HepG2 (cell line): ENCODE data around the gene LRRC51. TPM values are rescaled to one million over a fixed set of nuclear protein-coding genes. Genes with fewer than 3 reads are reported as not detected.

Experiments used
- BRD4 ChIP-seq: sonication (generic); formaldehyde crosslinking; IDR thresholded peaks from 2 replicates; pipeline ENCODE4 v1.4.0; 2020; ENCODE audit warnings: missing genetic modification reagents
- GLMP ChIP-seq: sonication (generic); formaldehyde crosslinking; IDR thresholded peaks from 2 replicates; pipeline ENCODE4 v1.9.0; 2021; ENCODE audit warnings: missing genetic modification reagents, mild to moderate bottlenecking, borderline replicate concordance
- HDAC2 ChIP-seq: sonication (generic); formaldehyde crosslinking; IDR thresholded peaks from 2 replicates; pipeline ENCODE4 v1.4.0; 2020; ENCODE audit warnings: missing genetic modification reagents
- HNRNPK ChIP-seq: fragments of 200-400 bp; formaldehyde crosslinking; IDR thresholded peaks from 2 replicates; pipeline ENCODE4 v1.6.1; 2018; ENCODE audit warnings: low read length, low read depth, moderate library complexity, mild to moderate bottlenecking; ENCODE audit not compliant: poor library complexity, severe bottlenecking
- KAT2B ChIP-seq: fragments of 150-350 bp; IDR thresholded peaks from 2 replicates; pipeline ENCODE4 v1.6.1; 2014; ENCODE audit warnings: low read depth, low read length, borderline replicate concordance
- MEIS2 ChIP-seq: sonication (generic); formaldehyde crosslinking; IDR thresholded peaks from 2 replicates; pipeline ENCODE4 v1.9.0; 2021; ENCODE audit warnings: mild to moderate bottlenecking, missing genetic modification reagents
- NFIC ChIP-seq: IDR thresholded peaks from 2 replicates; pipeline ENCODE4 v1.6.1; 2012; ENCODE audit warnings: mild to moderate bottlenecking, low read length, inconsistent platforms
- POLR2A ChIP-seq, 2 experiments: IDR thresholded peaks; 2 replicates each; pipeline ENCODE4 v1.6.1; 2011; ENCODE audit warnings: low read depth in 2 of 2, low read length in 2 of 2, mild to moderate bottlenecking in 1 of 2, moderate library complexity in 1 of 2; ENCODE audit not compliant: insufficient read depth in 1 of 2
- RFXANK ChIP-seq: IDR thresholded peaks from 2 replicates; pipeline ENCODE4 v1.6.1; 2016
- SETDB1 ChIP-seq: sonication (generic); formaldehyde crosslinking; IDR thresholded peaks from 2 replicates; pipeline ENCODE4 v1.5.1; 2020; ENCODE audit warnings: missing genetic modification reagents, mild to moderate bottlenecking, borderline replicate concordance
- SRY ChIP-seq: sonication (generic); formaldehyde crosslinking; IDR thresholded peaks from 2 replicates; pipeline ENCODE4 v1.8.0; 2022; ENCODE audit warnings: mild to moderate bottlenecking, missing genetic modification reagents
- XBP1 ChIP-seq: sonication (generic); formaldehyde crosslinking; IDR thresholded peaks from 2 replicates; pipeline ENCODE4 v1.5.0; 2020; ENCODE audit warnings: missing genetic modification reagents
- ZNF557 ChIP-seq: sonication (generic); formaldehyde crosslinking; IDR thresholded peaks from 2 replicates; pipeline ENCODE4 v1.4.0; 2020; ENCODE audit warnings: missing genetic modification reagents
- ZNF577 ChIP-seq: sonication (generic); formaldehyde crosslinking; IDR thresholded peaks from 2 replicates; pipeline ENCODE4 v1.4.0; 2020; ENCODE audit warnings: mild to moderate bottlenecking, low read depth, missing genetic modification reagents, borderline replicate concordance
- ZNF891 ChIP-seq: sonication (generic); formaldehyde crosslinking; IDR thresholded peaks from 2 replicates; pipeline ENCODE4 v1.5.0; 2020; ENCODE audit warnings: mild to moderate bottlenecking, missing genetic modification reagents
- ZSCAN22 ChIP-seq: sonication (generic); formaldehyde crosslinking; IDR thresholded peaks from 2 replicates; pipeline ENCODE4 v1.4.0; 2020; ENCODE audit warnings: mild to moderate bottlenecking, missing genetic modification reagents
- polyA plus RNA-seq, 8 experiments: library from polyadenylated mRNA; depleted of rRNA in 3 of 8; stranded (reverse) in 7 of 8; unstranded in 1 of 8; fragments of >200 nt; fragmentation: Illumina TruSeq in 4 of 8; extraction: Trizol in 4 of 8; gene quantifications; 2 replicates each; pipeline versions ENCODE4 v1.2.1 to v1.2.3, GENCODE V29; 2011 to 2016; ENCODE audit warnings: low read depth in 4 of 8, missing spikeins in 1 of 8, mixed read lengths in 1 of 8; ENCODE audit not compliant: insufficient read depth in 1 of 8
- total RNA-seq, 5 experiments: library from RNA; depleted of rRNA; stranded (reverse); fragments of >200 nt; fragmentation: Illumina TruSeq; extraction: Trizol; gene quantifications; 2 replicates each; pipeline ENCODE4 v1.2.3, GENCODE V29; 2016; ENCODE audit warnings: low read depth in 1 of 5
- TF ChIP-seq, protein P1 (sequence below): IDR thresholded peaks from 2 replicates; pipeline ENCODE4 v1.6.1; 2012; ENCODE audit warnings: inconsistent platforms
- TF ChIP-seq, protein P2 (sequence below): sonication (generic); formaldehyde crosslinking; IDR thresholded peaks from 2 replicates; pipeline ENCODE4 v1.4.0; 2020; ENCODE audit warnings: mild to moderate bottlenecking, missing genetic modification reagents
- TF ChIP-seq, protein P3 (sequence below): sonication (generic); formaldehyde crosslinking; IDR thresholded peaks from 2 replicates; pipeline ENCODE4 v1.9.0; 2021; ENCODE audit warnings: mild to moderate bottlenecking, missing genetic modification reagents
- TF ChIP-seq, protein P4 (sequence below): IDR thresholded peaks from 2 replicates; pipeline ENCODE4 v1.6.1; 2012; ENCODE audit warnings: low read length, improper control_type of control experiment

The LRRC51 gene
- total and polyA plus RNA-seq, 2 of the 13 experiments (the other 11 are each of a cell fraction or from before 2014, with no cell fraction given) = 5.3 to 6.0 TPM

- TF ChIP-seq ZSCAN22 (no peak), XBP1 (CRISPR knock-in tag) (no peak), HNRNPK (no peak), MEIS2 (no peak), ZNF557 (CRISPR knock-in tag) (no peak), SRY (no peak), HDAC2 (CRISPR knock-in tag) (no peak), POLR2A (IDR thresholded peaks at IDR 0.05; ENCODE audit: insufficient read depth in 1 of 2, low read depth in 2 of 2, low read length in 2 of 2) (peak in 1 of 2 experiments; percentile 56; a peak in 2 of 4 replicates), KAT2B (no peak), SETDB1 (CRISPR knock-in tag) (no peak), GLMP (CRISPR knock-in tag) (no peak), BRD4 (peak; percentile 67; the same call in 1 of the 2 replicates), ZNF577 (CRISPR knock-in tag) (no peak), ZNF891 (CRISPR knock-in tag) (no peak), NFIC (no peak), RFXANK (no peak)
- TF ChIP-seq, protein P1, sequence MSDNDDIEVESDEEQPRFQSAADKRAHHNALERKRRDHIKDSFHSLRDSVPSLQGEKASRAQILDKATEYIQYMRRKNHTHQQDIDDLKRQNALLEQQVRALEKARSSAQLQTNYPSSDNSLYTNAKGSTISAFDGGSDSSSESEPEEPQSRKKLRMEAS = peak; percentile 38
- TF ChIP-seq, protein P2, sequence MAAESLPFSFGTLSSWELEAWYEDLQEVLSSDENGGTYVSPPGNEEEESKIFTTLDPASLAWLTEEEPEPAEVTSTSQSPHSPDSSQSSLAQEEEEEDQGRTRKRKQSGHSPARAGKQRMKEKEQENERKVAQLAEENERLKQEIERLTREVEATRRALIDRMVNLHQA (CRISPR knock-in tag) = no peak
- TF ChIP-seq, protein P3, sequence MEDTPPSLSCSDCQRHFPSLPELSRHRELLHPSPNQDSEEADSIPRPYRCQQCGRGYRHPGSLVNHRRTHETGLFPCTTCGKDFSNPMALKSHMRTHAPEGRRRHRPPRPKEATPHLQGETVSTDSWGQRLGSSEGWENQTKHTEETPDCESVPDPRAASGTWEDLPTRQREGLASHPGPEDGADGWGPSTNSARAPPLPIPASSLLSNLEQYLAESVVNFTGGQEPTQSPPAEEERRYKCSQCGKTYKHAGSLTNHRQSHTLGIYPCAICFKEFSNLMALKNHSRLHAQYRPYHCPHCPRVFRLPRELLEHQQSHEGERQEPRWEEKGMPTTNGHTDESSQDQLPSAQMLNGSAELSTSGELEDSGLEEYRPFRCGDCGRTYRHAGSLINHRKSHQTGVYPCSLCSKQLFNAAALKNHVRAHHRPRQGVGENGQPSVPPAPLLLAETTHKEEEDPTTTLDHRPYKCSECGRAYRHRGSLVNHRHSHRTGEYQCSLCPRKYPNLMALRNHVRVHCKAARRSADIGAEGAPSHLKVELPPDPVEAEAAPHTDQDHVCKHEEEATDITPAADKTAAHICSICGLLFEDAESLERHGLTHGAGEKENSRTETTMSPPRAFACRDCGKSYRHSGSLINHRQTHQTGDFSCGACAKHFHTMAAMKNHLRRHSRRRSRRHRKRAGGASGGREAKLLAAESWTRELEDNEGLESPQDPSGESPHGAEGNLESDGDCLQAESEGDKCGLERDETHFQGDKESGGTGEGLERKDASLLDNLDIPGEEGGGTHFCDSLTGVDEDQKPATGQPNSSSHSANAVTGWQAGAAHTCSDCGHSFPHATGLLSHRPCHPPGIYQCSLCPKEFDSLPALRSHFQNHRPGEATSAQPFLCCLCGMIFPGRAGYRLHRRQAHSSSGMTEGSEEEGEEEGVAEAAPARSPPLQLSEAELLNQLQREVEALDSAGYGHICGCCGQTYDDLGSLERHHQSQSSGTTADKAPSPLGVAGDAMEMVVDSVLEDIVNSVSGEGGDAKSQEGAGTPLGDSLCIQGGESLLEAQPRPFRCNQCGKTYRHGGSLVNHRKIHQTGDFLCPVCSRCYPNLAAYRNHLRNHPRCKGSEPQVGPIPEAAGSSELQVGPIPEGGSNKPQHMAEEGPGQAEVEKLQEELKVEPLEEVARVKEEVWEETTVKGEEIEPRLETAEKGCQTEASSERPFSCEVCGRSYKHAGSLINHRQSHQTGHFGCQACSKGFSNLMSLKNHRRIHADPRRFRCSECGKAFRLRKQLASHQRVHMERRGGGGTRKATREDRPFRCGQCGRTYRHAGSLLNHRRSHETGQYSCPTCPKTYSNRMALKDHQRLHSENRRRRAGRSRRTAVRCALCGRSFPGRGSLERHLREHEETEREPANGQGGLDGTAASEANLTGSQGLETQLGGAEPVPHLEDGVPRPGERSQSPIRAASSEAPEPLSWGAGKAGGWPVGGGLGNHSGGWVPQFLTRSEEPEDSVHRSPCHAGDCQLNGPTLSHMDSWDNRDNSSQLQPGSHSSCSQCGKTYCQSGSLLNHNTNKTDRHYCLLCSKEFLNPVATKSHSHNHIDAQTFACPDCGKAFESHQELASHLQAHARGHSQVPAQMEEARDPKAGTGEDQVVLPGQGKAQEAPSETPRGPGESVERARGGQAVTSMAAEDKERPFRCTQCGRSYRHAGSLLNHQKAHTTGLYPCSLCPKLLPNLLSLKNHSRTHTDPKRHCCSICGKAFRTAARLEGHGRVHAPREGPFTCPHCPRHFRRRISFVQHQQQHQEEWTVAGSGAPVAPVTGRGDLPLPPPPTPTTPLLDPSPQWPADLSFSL (CRISPR knock-in tag) = 0 out of 2 replicates have a peak, but pooled peaks have one; percentile 14
- TF ChIP-seq, protein P4, sequence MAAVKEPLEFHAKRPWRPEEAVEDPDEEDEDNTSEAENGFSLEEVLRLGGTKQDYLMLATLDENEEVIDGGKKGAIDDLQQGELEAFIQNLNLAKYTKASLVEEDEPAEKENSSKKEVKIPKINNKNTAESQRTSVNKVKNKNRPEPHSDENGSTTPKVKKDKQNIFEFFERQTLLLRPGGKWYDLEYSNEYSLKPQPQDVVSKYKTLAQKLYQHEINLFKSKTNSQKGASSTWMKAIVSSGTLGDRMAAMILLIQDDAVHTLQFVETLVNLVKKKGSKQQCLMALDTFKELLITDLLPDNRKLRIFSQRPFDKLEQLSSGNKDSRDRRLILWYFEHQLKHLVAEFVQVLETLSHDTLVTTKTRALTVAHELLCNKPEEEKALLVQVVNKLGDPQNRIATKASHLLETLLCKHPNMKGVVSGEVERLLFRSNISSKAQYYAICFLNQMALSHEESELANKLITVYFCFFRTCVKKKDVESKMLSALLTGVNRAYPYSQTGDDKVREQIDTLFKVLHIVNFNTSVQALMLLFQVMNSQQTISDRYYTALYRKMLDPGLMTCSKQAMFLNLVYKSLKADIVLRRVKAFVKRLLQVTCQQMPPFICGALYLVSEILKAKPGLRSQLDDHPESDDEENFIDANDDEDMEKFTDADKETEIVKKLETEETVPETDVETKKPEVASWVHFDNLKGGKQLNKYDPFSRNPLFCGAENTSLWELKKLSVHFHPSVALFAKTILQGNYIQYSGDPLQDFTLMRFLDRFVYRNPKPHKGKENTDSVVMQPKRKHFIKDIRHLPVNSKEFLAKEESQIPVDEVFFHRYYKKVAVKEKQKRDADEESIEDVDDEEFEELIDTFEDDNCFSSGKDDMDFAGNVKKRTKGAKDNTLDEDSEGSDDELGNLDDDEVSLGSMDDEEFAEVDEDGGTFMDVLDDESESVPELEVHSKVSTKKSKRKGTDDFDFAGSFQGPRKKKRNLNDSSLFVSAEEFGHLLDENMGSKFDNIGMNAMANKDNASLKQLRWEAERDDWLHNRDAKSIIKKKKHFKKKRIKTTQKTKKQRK = no peak
Observed at GRCh38 chr11:72041364-72042063, 39.1 kb upstream of the LRRC51 start (continued).
